Superior temporal gyrus (tissue), 1 donor: ENCODE results near the gene LRRTM3.

Experiments used
- DNase-seq: peaks from one replicate; pipeline ENCODE4 v3.0.0-alpha.2; 2016; ENCODE audit errors: extremely low spot score

Gene LRRTM3

GRCh38 chr10:66925896-66926715, at the start of gene LRRTM3:
TSS of gene LRRTM3 (plus strand) at chr10:66926036.
- DNase-seq: peak; percentile 97

GRCh38 chr10:66877361-66877760, 48.5 kb upstream of the LRRTM3 start:
- DNase-seq: no peak

DNA sequence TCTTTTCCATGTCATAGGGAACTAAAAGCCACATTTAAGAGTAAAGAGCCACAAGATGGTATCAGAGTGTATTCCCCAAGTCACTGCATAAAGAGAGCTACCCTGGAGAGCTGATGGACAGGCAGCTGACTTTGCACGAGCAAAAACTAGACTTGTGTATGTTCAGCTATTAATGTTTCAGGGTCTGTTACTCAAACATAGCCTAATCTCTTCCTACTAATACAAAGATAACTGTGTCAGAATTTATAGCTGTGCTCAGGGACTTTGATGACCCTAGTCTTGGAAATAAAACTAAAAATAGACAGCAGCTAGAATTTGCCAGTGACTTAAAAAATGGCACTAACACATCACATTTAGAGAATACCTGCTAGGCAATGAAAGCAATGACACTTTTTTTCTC, 45.5 kb upstream of the LRRTM3 start:
- DNase-seq: no peak

DNA sequence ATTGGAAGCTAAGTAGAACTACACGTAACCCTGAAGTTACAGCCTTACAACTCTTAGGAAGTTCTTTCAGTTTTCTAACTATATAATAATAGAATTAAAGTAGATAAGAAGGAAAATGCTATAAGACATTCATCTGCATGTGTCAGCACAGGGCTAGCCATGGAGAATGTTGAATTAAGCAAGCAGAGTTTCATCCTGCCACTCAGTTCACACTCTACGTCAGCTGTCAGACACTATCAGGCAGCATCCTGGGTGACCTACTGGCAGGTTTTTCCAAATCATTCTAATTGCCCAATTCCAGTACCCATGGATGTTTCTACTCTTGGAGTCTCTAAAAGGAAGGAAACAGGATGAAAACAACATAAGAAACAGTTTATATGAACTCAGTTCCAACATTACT, 45.0 kb upstream of the LRRTM3 start:
- DNase-seq: no peak

DNA sequence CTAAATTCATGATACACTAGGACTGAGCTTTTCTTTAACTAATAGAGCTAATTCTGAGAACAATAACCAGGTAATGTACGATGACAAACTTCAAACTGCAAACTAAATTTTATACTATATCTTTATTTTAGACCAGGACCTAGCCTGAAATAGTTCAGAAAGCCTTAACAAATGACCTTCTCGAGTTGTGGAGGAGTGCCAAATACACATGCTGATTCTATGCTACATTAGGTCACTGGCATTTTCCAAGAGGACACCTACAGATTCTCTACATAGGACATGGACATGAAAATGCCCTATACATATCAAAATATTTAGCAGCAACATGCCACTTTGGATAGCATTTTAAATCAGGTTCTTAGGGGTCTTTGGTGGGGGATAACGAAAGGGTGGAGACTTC, 44.0 kb upstream of the LRRTM3 start:
- DNase-seq: no peak

DNA sequence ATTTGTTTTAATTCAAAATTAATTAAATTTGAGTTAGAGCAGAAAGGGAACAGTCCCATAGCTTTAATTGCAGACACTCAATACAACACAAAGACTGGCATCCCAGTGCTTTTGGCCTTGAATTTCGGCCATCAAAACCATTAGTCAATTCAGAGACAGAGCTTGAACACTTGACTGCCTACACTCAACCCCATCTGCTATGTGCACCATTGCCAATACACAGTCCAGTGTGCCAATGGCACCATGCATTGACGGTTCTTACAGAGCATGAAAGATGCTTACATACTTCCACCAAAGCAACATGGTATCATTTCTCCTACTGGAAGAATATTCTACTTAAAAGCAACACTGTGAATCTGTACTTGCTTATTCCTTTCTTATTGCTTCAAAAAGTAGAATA, 43.6 kb upstream of the LRRTM3 start:
- no peak for DNase-seq

DNA sequence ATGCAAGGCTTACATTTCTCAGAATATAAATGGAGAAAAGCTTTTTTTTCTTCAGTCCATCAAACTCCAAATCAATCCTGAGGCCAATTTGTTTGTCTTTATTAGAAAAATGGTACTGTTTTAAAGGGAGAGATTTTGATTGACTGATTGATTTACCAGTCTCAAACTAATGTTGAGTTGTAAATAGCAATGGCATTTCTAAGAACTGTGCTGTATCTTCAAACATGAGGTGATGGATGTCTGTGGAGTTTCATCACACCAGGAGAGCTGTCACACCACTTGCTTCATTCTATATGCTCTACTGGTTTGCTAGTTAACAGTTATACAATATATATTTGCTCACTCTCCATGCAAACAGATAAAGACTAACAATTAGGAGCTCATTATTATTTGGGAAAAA, 39.0 kb upstream of the LRRTM3 start:
- DNase-seq: no peak

DNA sequence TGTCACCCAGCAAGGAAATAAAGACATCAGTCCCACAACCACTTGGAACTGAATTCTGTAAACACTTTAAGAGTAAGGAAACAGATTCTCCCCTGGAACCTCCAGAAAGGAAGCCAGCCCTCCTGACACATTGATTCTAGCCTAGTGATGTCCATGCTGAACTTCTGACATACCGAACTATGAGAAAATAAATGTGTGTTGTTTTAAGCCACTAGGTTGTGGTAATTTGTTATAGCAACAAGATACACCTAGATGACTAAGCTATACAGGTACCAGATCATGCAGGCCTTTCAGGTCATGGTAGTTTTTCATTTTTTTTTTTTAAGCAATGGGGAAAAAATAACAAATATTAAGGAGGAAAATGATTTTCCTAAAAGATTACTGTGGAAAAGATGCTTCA, 37.6 kb upstream of the LRRTM3 start:
- no peak for DNase-seq

DNA sequence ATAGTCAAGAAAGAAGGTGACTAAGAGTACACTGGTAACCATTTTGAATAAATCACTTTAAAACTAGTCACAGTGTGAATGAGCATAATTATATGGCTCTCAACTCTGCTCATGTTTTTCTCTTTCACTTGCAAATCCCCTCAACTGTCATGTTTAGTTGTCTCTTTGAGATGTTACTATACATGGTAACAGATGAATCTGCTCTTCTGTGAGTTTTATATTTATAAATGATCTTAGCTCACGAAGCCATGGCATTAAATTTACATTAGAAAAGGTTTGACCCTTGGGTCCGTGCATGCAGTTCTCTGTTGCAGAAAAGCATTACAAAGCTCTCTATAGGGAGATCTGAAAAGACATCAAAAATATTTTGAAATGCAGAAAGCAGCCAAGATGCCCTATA, 33.0 kb upstream of the LRRTM3 start:
- DNase-seq: no peak

DNA sequence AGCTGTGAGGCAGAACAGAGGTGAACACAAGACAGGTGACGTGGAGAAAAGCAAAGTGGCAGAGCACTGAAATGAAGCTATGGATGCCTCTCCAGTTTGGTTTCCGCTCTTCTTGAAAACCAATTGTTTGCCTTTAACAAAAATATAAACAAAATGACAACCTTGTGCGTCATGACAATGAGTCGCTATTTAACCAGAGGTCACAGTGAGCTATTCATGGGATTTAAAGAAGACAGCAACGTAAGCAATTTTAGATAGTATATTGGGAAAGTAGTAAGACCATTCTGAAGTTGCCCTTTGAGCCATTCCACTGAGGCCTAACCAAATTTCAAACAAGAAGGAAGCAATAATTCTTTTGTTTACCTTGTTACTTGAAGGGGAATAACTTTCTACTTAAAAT, 15.2 kb upstream of the LRRTM3 start:
- no peak for DNase-seq

- DNase-seq: no peak
Measured at GRCh38 chr10:66916030-66916429, 9.8 kb upstream of the LRRTM3 start.

- DNase-seq: peak; percentile 52
Measured at GRCh38 chr10:66917104-66917503, 8.7 kb upstream of the LRRTM3 start.

- DNase-seq: no peak
Measured at GRCh38 chr10:66919248-66919647, 6.6 kb upstream of the LRRTM3 start.

- DNase-seq: no peak
Measured at GRCh38 chr10:66924674-66925345, 1.0 kb upstream of the LRRTM3 start.

- no peak for DNase-seq
Measured at GRCh38 chr10:66925373-66925772, 463 bp upstream of the LRRTM3 start.

GRCh38 chr10:66926841-66927240, 1.0 kb downstream of the LRRTM3 start:
- DNase-seq: no peak

- peak; percentile 78 for DNase-seq
Measured at GRCh38 chr10:66927251-66927935, 1.6 kb downstream of the LRRTM3 start.

- no peak for DNase-seq
Measured at GRCh38 chr10:66927971-66928770, 2.3 kb downstream of the LRRTM3 start.

DNA sequence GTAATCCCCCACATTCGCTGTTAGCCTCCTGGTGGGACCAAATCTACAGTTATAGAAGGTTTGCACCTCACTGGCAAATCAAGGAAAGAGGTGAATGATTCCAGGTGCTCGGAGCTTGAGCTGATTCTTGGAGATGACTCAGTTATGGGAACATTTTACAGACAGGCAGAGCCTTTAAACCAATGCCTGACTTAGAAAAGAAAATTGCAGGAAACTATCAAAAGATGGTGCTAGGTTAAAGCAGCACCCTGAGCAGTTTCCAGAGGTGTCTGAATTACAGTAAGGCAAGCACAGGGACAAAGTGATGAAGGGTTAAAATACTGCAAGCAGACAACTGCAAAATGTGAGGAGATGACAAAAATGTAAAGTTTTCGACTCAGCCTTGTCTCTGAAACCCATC, 2.9 kb downstream of the LRRTM3 start:
- DNase-seq: peak; percentile 64

DNA sequence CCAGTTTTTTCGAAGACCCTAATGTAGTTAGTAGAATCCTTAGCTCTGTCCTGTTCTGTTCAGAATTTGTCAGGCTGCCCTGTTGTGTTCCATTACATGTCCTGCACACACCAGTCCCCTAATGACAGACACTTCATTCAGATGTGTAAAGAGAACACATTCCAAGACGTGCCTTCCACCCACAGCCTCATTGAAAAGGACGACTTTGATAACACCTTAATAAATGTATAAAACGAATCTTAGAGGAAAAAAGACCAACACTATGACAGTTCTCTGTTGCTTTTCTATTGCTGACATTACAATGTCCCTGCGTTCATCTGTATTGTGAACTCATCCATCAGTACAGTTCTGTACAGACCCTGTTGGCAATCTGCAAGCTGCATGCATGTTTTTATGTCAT, 3.5 kb downstream of the LRRTM3 start:
- peak; percentile 82 for DNase-seq

- peak; percentile 96 for DNase-seq
Measured at GRCh38 chr10:66931340-66931948, 5.6 kb downstream of the LRRTM3 start.

GRCh38 chr10:66931949-66932343, 6.1 kb downstream of the LRRTM3 start:
- DNase-seq: peak; percentile 89
